Adipocyte (in vitro differentiated cells): ENCODE data around the gene SYCN.
"Not testable (repeated sequence)": the region's sequence is repeated elsewhere in the genome, so short reads cannot be mapped to it uniquely, and the experiment has no call there.

Experiments used
- DNase-seq: peaks from one replicate; pipeline ENCODE4 v3.0.0-alpha.2; 2015; ENCODE audit warnings: low read depth
- H3K27me3 ChIP-seq: replicated peaks from 2 replicates; pipeline ENCODE4 v1.7.0; 2013; ENCODE audit warnings: mild to moderate bottlenecking, low read length, moderate library complexity; ENCODE audit not compliant: control insufficient read depth, insufficient read depth
- H3K36me3 ChIP-seq: 2 replicates; pipeline ENCODE4 v1.7.0; 2013; ENCODE audit warnings: low read length, mild to moderate bottlenecking, moderate library complexity; ENCODE audit not compliant: control insufficient read depth, insufficient read depth, severe bottlenecking
- H3K4me1 ChIP-seq: 2 replicates; pipeline ENCODE4 v1.7.0; 2013; ENCODE audit warnings: mild to moderate bottlenecking, low read length, moderate library complexity; ENCODE audit not compliant: control insufficient read depth, insufficient read depth
- H3K4me3 ChIP-seq: 2 replicates; pipeline ENCODE4 v1.7.0; 2013; ENCODE audit warnings: mild to moderate bottlenecking, low read length, moderate library complexity
- H3K9ac ChIP-seq: 2 replicates; pipeline ENCODE4 v1.7.0; 2013; ENCODE audit warnings: mild to moderate bottlenecking, low read length, moderate library complexity
- H3K9me3 ChIP-seq: 2 replicates; pipeline ENCODE4 v1.7.0; 2013; ENCODE audit warnings: mild to moderate bottlenecking, low read length, moderate library complexity; ENCODE audit not compliant: control insufficient read depth

SYCN gene

DNA sequence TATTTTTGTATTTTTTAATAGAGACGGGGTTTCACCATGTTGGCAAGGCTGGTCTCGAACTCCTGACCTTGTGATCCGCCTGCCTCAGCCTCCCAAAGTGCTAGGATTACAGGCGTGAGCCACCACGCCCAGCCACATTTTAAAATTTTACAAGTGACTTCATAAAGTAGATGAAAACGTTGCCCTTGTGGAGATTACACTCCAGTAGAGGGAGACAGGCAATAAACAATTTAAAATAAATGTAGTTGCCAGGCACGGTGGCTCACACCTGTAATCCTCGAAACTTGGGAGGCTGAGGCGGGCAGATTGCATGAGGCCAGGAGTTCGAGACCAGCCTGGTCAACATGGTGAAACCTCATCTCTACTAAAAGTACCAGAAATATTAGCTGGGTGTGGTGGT lies 15.0 kb upstream of the SYCN start:
- DNase-seq, H3K9ac ChIP-seq, H3K4me3 ChIP-seq, H3K36me3 ChIP-seq, H3K4me1 ChIP-seq: not testable (repeated sequence)
- H3K9me3 ChIP-seq, result peaks cover 16% of the 10 kb centered on the region
- H3K27me3 ChIP-seq, result peaks cover 29% of the 10 kb centered on the region

DNA sequence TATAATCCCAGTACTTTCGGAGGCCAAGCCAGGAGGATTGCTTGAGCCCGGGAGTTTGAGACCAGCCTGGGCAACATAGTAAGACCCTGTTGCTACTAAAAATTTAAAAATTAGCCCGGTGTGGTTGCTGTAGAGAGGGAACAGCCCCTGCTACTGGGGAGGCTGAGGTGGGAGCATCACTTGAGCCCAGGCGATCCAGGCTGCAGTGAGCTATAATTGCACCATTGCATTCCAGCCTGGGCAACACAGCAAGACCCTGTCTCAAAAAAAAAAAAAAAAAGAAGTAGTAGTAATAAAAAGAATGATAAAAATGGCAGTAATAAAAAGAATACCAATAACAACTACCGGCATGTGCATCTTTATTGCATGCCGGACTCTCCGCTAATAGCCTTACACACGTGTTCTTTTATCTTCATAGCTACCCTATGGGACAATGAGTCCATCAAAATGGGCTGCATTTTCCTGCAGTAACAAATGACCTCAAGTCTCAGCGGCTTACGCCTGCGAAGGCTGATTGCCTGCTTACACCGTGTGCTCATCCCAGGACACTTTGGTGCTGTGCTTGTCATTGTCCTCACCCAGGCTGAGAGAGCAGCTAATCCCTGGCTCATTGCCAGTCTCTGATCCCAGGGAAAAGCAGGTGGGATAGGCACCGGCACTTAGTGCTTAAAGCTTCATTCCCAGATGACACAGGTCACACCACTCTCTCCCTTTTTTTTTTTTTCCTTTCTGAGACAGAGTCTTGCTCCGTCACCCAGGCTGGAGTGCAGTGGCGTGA lies 14.4 kb upstream of the SYCN start:
- Histone ChIP-seq H3K36me3 (no peaks in the 10 kb centered on the region), H3K27me3 (peaks cover 28% of the 10 kb centered on the region), H3K9ac (no peak overlapping the region), H3K9me3 (peaks cover 16% of the 10 kb centered on the region), H3K4me3 (no peak overlapping the region), H3K4me1 (no peaks in the 10 kb centered on the region)
- no peak for DNase-seq

DNA sequence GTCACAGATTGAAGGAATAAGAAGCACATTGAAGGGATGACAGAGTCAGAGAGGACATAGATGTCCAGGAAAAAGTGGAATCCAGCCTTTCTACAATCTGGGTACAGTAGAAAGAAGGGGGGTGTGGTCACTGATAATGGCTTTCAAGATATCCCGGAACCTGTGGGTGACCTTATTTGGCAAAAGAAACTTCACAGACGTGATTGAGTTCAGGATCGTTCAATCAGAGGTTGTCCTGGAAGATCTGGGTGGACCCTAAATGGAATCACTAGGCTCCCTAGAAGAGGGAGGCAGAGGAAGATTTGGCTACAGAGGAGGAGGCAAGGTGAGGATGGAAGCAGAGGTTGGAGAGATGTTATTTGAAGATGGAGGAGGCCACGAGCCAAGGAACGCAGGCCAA lies 13.0 kb upstream of the SYCN start:
- Histone ChIP-seq H3K27me3 (peaks cover 25% of the 10 kb centered on the region), H3K9me3 (peaks cover 16% of the 10 kb centered on the region), H3K4me3 (no peak overlapping the region), H3K36me3 (no peaks in the 10 kb centered on the region), H3K4me1 (no peaks in the 10 kb centered on the region), H3K9ac (no peak overlapping the region)
- no peak for DNase-seq

DNA sequence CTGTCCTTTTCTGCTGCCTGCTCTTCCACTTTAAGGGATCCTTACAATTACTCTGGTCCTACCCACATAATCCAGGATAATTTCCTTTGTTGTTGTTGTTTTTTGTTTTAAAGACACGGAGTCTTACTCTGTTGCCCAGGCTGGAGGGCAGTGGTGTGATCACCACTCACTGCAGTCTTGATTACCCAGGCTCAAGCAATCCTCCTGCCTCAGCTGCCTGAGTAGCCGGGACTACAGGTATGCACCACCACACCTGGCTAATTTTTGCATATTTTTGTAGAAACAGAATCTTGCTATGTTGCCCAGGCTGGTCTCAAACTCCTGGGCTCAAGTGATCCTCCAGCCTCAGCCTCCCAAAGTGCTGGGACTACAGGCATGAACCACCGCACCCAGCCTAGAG lies 11.3 kb upstream of the SYCN start:
- H3K4me1 ChIP-seq, H3K36me3 ChIP-seq, H3K9ac ChIP-seq, H3K4me3 ChIP-seq, DNase-seq: not testable (repeated sequence)
- Histone ChIP-seq H3K27me3 (peaks cover 16% of the 10 kb centered on the region), H3K9me3 (peaks cover 16% of the 10 kb centered on the region)

DNA sequence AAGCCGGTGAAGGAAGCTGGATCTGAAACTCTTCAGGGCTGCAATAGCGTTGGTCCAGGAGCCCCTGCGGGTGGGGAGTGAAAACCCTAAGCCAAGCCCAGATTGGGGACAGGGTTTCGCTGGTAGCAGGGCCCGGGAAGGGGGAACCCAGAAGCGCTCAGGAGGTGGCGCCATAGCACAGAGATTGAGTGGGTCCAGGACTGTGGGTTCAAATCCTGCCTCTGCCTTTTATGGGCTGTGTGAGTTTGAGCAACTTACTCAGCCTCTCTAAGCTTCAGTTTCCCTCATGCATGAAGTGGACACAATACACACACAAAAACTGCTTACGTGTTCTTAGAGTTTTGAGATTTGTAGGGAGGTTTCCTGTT lies 8.3 kb upstream of the SYCN start:
- H3K27me3 ChIP-seq, result peaks cover 30% of the 10 kb centered on the region
- no peak overlapping the region for H3K9ac ChIP-seq
- DNase-seq, result peak; percentile 16
- H3K9me3 ChIP-seq, result peaks cover 16% of the 10 kb centered on the region
- H3K36me3 ChIP-seq, result no peaks in the 10 kb centered on the region
- no peak overlapping the region for H3K4me3 ChIP-seq
- no peaks in the 10 kb centered on the region for H3K4me1 ChIP-seq

DNA sequence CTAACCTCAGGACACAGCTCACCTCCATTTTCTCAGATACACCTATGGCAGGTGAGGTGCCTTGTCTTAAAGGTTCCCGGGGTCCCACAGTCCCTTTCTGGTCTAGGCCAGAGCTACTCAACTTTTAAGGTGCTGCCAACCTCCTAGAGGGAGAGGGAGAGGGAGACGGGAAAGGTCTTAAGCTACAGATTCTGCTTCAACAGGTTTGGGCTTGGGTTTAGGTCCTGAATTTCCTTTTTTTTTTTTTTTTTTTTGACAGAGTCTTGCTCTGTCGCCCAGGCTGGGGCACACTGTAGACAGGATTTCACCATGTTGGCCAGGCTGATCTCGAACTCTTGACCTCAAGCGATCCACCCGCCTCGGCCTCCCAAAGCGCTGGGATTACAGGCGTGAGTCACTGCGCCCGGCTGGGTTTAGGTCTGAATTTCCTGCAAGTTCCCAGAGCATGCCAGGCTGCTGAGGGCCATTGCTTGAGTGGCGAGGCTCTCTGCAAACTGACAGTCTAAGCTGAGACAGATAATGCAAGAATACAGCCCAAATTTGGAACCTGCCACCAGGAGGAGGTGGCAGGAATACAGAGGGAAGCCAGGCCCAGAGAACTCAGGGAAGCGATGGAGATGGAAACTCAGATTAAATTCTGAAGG lies 7.8 kb upstream of the SYCN start:
- peak; percentile 22 for DNase-seq
- H3K27me3 ChIP-seq, result peaks cover 30% of the 10 kb centered on the region
- no peak overlapping the region for H3K9ac ChIP-seq
- no peak overlapping the region for H3K4me3 ChIP-seq
- peaks cover 11% of the 10 kb centered on the region for H3K9me3 ChIP-seq
- H3K36me3 ChIP-seq, result no peaks in the 10 kb centered on the region
- no peaks in the 10 kb centered on the region for H3K4me1 ChIP-seq

DNA sequence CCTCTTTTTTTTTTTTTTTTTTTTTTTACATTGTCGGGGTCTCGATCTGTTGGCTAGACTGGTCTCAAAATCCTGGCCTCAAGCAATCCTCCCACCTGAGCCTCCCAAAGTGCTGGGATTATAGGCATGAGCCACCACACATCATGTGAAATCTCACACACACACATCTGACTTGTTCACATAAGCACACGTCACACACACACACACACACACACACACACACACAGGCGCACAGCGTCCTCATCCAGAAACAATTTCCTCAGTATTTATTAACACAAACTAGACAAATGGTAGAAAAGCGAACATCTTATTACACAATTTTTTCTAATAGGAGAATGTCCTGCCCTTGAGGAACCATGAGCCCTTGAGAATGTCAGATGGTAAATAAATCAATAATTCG lies 5.1 kb upstream of the SYCN start:
- H3K9ac ChIP-seq, result no peak overlapping the region
- no peaks in the 10 kb centered on the region for H3K36me3 ChIP-seq
- H3K27me3 ChIP-seq, result peaks cover 31% of the 10 kb centered on the region
- H3K9me3 ChIP-seq, result no peaks in the 10 kb centered on the region
- peaks cover 4% of the 10 kb centered on the region for H3K4me1 ChIP-seq
- H3K4me3 ChIP-seq, result no peak overlapping the region
- no peak for DNase-seq

DNA sequence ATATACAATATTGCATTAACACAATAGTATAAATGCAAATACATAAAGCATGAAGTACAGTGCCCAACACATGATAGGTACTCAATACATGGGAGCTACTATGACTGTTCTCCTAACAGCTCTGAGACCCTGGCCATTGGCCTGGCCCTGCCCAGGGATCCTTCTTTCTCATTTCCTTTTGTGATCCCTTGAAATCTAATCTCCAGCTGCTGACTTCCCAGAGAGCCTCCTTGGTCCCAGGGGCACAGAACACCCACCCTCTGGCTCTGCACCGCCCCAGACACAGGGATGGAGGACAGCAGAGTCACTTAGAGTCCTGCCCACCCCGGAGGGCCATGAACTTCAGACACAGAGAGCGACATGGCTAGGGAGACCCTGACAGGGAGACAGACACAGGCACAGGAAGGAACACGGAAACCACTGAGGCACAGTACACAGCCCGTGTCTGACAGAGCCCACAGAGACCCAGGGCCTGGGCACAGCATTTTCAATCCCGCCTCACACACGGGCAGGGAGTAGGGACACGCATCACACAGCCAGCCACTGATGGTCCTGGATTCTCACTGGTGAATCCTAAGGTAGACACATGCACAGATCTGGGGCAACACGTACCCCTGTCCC lies 4.2 kb upstream of the SYCN start:
- DNase-seq, result no peak
- no peak overlapping the region for H3K9ac ChIP-seq
- no peaks in the 10 kb centered on the region for H3K36me3 ChIP-seq
- no peaks in the 10 kb centered on the region for H3K9me3 ChIP-seq
- peaks cover 36% of the 10 kb centered on the region for H3K27me3 ChIP-seq
- no peak overlapping the region for H3K4me3 ChIP-seq
- peaks cover 4% of the 10 kb centered on the region for H3K4me1 ChIP-seq

DNA sequence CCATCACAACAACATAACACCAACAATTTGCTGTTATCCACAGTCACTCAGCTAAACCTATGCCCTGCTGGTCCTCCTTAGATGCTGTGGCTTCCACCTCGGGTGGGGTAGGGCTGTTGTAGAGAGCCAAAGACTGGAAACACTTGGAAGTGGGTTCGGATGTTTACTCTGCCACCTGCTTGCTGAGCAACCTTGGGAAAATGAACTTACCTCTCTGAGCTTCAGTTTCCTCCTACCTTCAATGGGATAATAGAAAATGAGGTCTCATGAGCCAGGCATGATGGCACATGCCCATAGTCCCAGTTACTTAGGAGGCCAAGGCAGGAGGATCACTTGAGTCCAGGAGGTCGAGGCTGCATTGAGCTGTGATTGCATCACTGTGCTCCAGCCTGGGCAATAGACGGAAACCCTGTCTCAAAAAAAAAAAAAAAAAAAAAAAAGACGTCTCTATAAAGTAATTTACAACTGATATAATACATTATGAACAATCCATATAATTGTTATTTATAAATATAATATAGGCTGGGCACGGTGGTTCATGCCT lies 3.3 kb upstream of the SYCN start:
- Histone ChIP-seq H3K36me3 (no peaks in the 10 kb centered on the region), H3K4me3 (no peak overlapping the region), H3K9ac (no peak overlapping the region), H3K9me3 (no peaks in the 10 kb centered on the region), H3K27me3 (peaks cover 46% of the 10 kb centered on the region), H3K4me1 (peaks cover 4% of the 10 kb centered on the region)
- no peak for DNase-seq

DNA sequence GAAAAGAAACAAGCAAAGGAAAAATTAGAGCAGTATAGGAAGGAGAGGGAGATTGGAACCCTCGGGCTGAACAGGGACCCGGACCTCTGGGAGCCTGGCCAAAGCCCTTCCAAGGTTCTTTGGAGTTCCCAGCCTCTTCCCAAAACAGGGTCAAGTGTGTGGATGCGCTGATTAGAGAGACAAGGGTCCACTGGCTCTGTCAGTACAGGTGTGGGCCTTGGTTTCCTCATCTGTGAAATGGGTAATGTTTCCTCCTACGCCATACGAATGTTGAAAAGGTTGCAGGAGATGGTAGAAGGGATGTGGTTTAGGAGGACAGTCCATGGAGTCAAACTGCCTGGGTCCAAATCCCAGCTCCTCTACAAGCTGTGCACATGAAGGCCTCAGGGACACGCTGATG lies 2.1 kb upstream of the SYCN start:
- no peaks in the 10 kb centered on the region for H3K9me3 ChIP-seq
- peaks cover 4% of the 10 kb centered on the region for H3K4me1 ChIP-seq
- no peak for DNase-seq
- H3K4me3 ChIP-seq, result no peak overlapping the region
- H3K36me3 ChIP-seq, result no peaks in the 10 kb centered on the region
- peaks cover 54% of the 10 kb centered on the region for H3K27me3 ChIP-seq
- H3K9ac ChIP-seq, result no peak overlapping the region

DNA sequence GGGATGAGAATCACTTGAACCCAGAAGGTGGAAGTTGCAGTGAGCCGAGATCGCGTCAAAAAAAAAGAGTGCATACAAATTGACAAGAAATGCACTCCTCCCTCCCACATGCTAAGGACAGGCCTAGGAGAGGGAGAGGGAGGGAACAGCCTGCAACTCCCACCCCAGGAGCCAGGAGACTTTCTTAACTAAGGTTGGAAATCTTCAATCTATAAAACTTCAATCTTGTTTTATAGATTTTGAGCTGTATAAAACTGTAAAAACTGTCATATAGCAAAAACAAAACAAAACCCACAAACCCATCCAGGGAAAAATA lies 1.3 kb upstream of the SYCN start:
- H3K9me3 ChIP-seq, result no peaks in the 10 kb centered on the region
- DNase-seq, result no peak
- no peak overlapping the region for H3K4me3 ChIP-seq
- peaks cover 4% of the 10 kb centered on the region for H3K4me1 ChIP-seq
- H3K27me3 ChIP-seq, result peaks cover 59% of the 10 kb centered on the region
- no peaks in the 10 kb centered on the region for H3K36me3 ChIP-seq
- H3K9ac ChIP-seq, result no peak overlapping the region
